NK-92 (cell line): ENCODE results near the gene RNF17.
"Not testable (repeated sequence)": the region's sequence is repeated elsewhere in the genome, so short reads cannot be mapped to it uniquely, and the experiment has no call there.

Experiments
- DNase-seq: peaks from one replicate; lab custom pipeline; 2025; ENCODE audit not compliant: unreplicated experiment; lab: John Stamatoyannopoulos, UW

Gene RNF17

GRCh38 chr13:24763596-24764275 lies at the start of gene RNF17:
Gene RNF17, plus strand, starts transcription at chr13:24764169. Its CDS starts 35 bp downstream, at chr13:24764204.
- no peak for DNase-seq

- no peak for DNase-seq
Measured at GRCh38 chr13:24716011-24716410, 48.0 kb upstream of the RNF17 start.

- DNase-seq, result no peak
Measured at GRCh38 chr13:24716446-24716845, 47.5 kb upstream of the RNF17 start.

GRCh38 chr13:24717217-24717616 lies 46.8 kb upstream of the RNF17 start:
- no peak for DNase-seq

- no peak for DNase-seq
Measured at GRCh38 chr13:24718192-24718965, 45.6 kb upstream of the RNF17 start.

- no peak for DNase-seq
Measured at GRCh38 chr13:24719139-24719538, 44.8 kb upstream of the RNF17 start.

GRCh38 chr13:24723206-24723605 lies 40.8 kb upstream of the RNF17 start:
- no peak for DNase-seq

GRCh38 chr13:24724714-24725113 lies 39.3 kb upstream of the RNF17 start:
- no peak for DNase-seq

GRCh38 chr13:24725379-24725778 lies 38.6 kb upstream of the RNF17 start:
- DNase-seq, result no peak

GRCh38 chr13:24727731-24728601 lies 36.0 kb upstream of the RNF17 start:
- DNase-seq, result no peak

GRCh38 chr13:24730873-24731567 lies 32.9 kb upstream of the RNF17 start:
- not testable (repeated sequence) for DNase-seq

GRCh38 chr13:24734950-24735349 lies 29.0 kb upstream of the RNF17 start:
- DNase-seq, result no peak

- DNase-seq, result no peak
Measured at GRCh38 chr13:24737042-24737441, 26.9 kb upstream of the RNF17 start.

GRCh38 chr13:24738366-24738847 lies 25.6 kb upstream of the RNF17 start:
- no peak for DNase-seq

- DNase-seq, result no peak
Measured at GRCh38 chr13:24740014-24740890, 23.7 kb upstream of the RNF17 start.

- no peak for DNase-seq
Measured at GRCh38 chr13:24741016-24741662, 22.8 kb upstream of the RNF17 start.

- DNase-seq, result no peak
Measured at GRCh38 chr13:24741791-24742190, 22.2 kb upstream of the RNF17 start.

- no peak for DNase-seq
Measured at GRCh38 chr13:24742294-24742693, 21.7 kb upstream of the RNF17 start.

- no peak for DNase-seq
Measured at GRCh38 chr13:24742977-24743376, 21.0 kb upstream of the RNF17 start.
